ENCODE results near the gene OPA3. TPM values are rescaled to one million over a fixed set of nuclear protein-coding genes. Genes with fewer than 3 reads are reported as not detected.
"Not testable (repeated sequence)": the region's sequence is repeated elsewhere in the genome, so short reads cannot be mapped to it uniquely, and the experiment has no call there.

Gene OPA3
- total RNA-seq (10 to 100 TPM in 1 of 2 experiments, 1 to 10 TPM in 1; 8.8 to 10.6 TPM), polyA plus RNA-seq (10 to 100 TPM in 2 of 3 donors, 1 to 10 TPM in 1; 7.5 to 25.3 (median 13.2) TPM), total RNA-seq (21.7 to 43.7 (median 28.4) reads per million in 6 experiments)

DNA sequence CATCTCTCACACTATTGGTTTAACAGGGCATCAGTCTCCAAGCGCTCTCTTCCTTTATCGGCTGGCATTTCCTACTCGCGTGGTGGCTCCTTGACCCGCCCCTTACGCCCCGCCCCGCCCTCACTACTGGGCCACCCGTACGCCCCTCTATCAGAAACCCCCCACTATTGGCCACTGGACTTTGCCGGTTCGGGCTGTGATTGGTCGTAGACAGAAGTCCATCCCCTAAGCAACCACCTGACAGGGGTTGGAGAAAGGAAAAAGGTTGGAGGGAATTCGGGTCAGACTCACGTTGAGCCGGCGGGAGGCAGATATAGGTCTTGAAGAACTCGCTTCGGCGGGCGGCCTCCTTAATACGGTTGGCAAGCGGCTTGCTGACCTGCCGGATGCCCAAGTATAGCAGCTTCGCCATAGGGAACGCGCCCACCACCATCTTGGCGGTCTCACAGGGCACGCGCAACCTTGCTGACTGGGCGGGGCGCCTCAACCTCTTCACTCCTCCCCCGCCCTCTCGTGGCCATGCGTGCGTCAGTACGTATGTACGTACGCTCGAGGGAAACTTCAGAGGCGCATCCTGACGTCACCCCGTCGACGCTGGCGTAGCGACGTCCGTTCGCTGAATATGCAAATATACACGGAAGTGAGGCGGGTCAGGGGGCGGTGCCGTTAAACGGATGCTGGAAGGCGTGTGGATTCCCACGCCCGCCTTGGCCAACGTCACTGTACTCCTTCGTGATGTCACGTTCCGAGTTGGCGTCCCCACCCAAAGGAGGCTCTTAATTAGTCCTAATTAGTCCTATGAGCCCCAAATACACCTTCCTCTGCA is at the start of gene OPA3:
Gene OPA3, minus strand, starts transcription at position 471 of the 826 bp plus-strand sequence. Its CDS starts 38 bp downstream, at position 433.
- peaks cover 0 to 5% (median 4%) of the 10 kb centered on the region in 3 donors for H3K36me3 Mint-ChIP-seq
- DNase-seq (peak; percentile 92 to 100 (median 99)), ATAC-seq (peak; percentile 89 to 92)
- no peaks in the 10 kb centered on the region for H3K9me3 Mint-ChIP-seq
- peak within 1 kb of the TSS; percentile 82 to 99 (median 88) for H3K4me3 Mint-ChIP-seq
- peaks cover 4 to 11% (median 6%) of the 10 kb centered on the region in 5 donors for H3K27me3 Mint-ChIP-seq
- POLR2A ChIA-PET = interaction anchor here (1.0 to 1.9 kb wide), 7 partner anchors 21 to 185 kb away, joined by 3 to 7 read pairs (median 5); partner anchors contain the start of genes EML2, FOSB and SIX5
- peaks cover 8 to 22% (median 21%) of the 10 kb centered on the region in 4 donors for H3K4me1 Mint-ChIP-seq
- peak within 1 kb of the TSS; percentile 92 to 100 (median 99) for H3K27ac Mint-ChIP-seq

DNA sequence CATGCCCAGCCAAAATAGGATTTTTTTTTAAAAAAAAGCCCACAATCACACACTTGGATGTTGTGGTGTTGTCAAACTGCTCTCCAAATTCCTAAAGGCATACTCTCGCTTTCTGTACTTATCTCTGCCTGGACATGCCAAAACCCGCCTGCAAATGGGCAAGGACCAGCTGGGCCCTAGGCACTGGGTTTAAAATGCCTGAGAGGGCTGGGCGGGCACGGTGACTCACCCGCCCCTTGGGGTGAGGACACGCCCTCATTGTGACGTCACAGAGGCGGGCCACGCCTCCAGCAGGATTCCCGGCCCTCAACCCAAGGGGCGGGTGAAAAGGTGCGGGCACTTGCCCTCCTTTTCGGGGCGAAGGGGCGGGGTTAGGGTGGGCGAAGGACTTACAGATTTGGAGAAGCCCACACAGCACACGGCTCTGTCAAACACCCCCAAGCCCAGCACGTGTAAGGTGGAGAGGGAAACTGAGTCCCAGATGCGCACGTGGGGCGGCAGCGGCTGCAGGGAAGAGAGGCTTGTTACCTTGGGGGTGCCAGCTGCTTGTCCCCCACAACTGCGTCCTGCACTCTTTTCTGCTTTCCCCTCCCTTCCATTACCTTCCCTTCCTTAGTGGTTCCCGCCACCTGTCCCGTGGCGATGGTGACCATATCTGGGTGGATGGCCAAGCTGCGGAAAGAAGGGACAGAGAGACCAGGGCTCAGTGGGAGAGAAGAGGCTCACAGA is 48.0 kb upstream of the OPA3 start:
- Mint-ChIP-seq H3K27me3 (no peaks in the 10 kb centered on the region), H3K9me3 (no peaks in the 10 kb centered on the region), H3K36me3 (peaks cover 0 to 31% (median under 1%) of the 10 kb centered on the region in 3 donors), H3K4me3 (no peak overlapping the region), H3K4me1 (peaks cover 0 to 7% (median 0%) of the 10 kb centered on the region in 4 donors), H3K27ac (peak overlapping the region in 1 of 10 donors; percentile 48)
- no peak for DNase-seq
- ATAC-seq = no peak
- POLR2A ChIA-PET = no interaction called here

DNA sequence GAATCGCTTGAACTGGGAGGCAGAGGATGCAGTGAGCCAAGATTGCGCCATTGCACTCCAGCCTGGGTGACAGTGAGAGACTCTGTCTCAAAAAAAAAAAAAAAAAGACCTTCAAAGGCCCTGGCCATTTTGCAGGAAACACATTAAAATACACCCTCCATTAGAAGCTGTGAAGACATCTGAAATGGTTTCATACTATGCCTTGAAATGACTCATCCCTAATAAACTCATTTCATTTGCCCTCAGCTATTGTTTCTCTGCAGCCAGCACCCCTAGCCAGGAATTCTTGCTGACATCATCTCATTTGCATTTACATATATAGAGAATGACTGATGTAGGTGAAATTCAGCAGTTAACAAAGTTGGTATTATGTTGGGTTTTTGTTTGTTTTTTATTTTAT is 45.9 kb upstream of the OPA3 start:
- DNase-seq (no peak), ATAC-seq (no peak)
- Mint-ChIP-seq H3K27ac (peak overlapping the region in 1 of 10 donors; percentile 60), H3K9me3 (no peaks in the 10 kb centered on the region), H3K4me3 (no peak overlapping the region), H3K36me3 (peaks cover 0 to 45% (median 2%) of the 10 kb centered on the region in 3 donors), H3K27me3 (no peaks in the 10 kb centered on the region), H3K4me1 (peaks cover 0 to 5% (median 0%) of the 10 kb centered on the region in 4 donors)
- POLR2A ChIA-PET = interaction anchor here (0.7 kb wide), 1 partner anchor 137 kb away, joined by 4 read pairs; no protein-coding TSS in a partner anchor

DNA sequence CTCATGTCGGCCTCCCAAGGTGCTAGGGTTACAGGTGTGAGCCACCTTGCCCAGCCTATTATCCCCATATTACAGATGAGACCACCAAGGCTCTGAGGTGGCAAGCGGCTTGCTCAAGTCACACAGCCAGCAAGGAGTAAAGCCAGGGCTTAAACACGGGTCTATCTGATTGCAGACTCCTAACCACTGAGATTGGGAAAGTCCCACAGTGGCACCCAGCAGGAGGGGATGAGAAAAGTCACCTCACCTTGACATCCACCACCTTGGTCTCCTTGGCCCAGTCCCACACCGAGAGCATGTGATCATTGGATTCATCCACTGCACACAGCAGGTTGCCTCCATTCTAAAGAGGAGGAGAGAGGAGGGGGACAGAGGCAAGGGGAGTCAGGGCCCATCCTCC is 45.1 kb upstream of the OPA3 start:
- Mint-ChIP-seq H3K36me3 (peaks cover 0 to 50% (median 2%) of the 10 kb centered on the region in 3 donors), H3K4me3 (no peak overlapping the region), H3K4me1 (peaks cover 0 to 5% (median 0%) of the 10 kb centered on the region in 4 donors), H3K27ac (no peak overlapping the region), H3K27me3 (no peaks in the 10 kb centered on the region), H3K9me3 (no peaks in the 10 kb centered on the region)
- no peak for DNase-seq
- POLR2A ChIA-PET = interaction anchor here (0.7 to 0.8 kb wide), 3 partner anchors 10 to 137 kb away, joined by 4 to 7 read pairs (median 4); no protein-coding TSS in a partner anchor
- no peak for ATAC-seq

DNA sequence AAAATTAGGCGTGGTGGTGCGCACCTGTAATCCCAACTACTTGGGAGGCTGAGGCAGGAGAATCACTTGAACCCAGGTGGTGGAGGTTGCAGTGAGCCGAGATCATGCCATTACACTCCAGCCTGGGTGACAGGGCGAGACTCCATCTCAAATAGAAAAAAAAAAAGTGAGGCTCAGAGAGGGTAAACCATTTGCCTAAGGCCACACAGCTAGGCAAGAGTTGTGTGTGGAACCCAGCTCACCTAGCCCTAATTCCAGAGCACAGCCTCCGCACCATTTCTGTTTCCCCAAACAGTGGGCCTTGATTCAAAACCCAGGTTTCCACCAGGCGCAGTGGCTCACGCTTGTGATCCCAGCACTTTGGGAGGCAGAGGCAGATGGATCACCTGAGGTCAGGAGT is 43.6 kb upstream of the OPA3 start:
- H3K36me3 Mint-ChIP-seq = peaks cover 0 to 63% (median 6%) of the 10 kb centered on the region in 3 donors

DNA sequence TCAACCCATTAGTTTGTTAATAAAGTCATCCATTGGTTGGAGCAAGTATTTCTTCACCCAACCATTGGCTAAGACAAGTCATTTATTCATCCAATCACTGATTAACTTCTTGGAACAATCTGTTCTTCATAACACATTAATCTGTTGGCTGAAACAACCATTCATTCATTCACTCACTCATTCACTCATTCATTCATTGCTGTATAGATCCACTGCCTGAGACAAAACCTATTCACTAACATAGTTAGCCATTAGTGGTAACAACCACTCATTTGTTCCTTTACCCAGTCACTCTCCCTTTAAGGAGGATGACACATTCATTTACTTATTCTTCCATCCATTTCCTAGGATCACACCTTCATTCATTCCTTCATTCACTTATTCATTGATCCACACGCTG is 39.4 kb upstream of the OPA3 start:
- POLR2A ChIA-PET = no interaction called here
- H3K36me3 Mint-ChIP-seq = peaks cover 0 to 86% (median 13%) of the 10 kb centered on the region in 3 donors
- no peaks in the 10 kb centered on the region for H3K9me3 Mint-ChIP-seq
- H3K27ac Mint-ChIP-seq = peak overlapping the region in 1 of 10 donors; percentile 4
- ATAC-seq = no peak
- peaks cover 0 to 8% (median 2%) of the 10 kb centered on the region in 4 donors for H3K4me1 Mint-ChIP-seq
- no peaks in the 10 kb centered on the region for H3K27me3 Mint-ChIP-seq
- DNase-seq = no peak
- H3K4me3 Mint-ChIP-seq = no peak overlapping the region

More for the DNA sequence above, 43.6 kb upstream of the OPA3 start:
- POLR2A ChIA-PET, ATAC-seq, H3K4me1 Mint-ChIP-seq, H3K9me3 Mint-ChIP-seq, H3K27me3 Mint-ChIP-seq, H3K4me3 Mint-ChIP-seq, DNase-seq, H3K27ac Mint-ChIP-seq: not testable (repeated sequence)

DNA sequence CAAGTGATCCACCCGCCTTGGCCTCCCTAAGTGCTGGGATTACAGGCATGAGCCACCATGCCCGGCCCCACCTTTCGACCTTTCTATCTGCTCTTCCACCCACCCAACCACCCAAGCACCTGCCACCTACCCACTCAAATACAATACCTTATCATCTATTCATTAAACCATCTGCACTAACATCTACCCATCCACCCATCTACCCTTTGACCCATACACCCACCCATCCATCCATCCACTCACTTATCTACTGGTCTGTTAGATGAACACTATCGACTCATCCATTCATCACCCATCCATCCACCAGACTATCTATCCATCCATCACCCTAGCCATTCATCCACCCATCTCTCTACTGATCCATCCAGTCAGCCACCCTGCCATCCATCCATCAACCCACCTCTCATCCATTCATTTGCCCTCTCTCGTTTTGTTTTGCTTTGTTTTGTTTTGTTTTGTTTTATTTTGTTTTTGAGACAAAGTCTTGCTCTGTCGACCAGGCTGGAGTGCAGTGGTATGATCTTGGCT is 37.4 kb upstream of the OPA3 start:
- POLR2A ChIA-PET = no interaction called here
- H3K9me3 Mint-ChIP-seq = no peaks in the 10 kb centered on the region
- H3K36me3 Mint-ChIP-seq = peaks cover 0 to 75% (median 11%) of the 10 kb centered on the region in 3 donors
- peaks cover 0 to 8% (median 2%) of the 10 kb centered on the region in 4 donors for H3K4me1 Mint-ChIP-seq
- H3K4me3 Mint-ChIP-seq = no peak overlapping the region
- no peak for ATAC-seq
- H3K27ac Mint-ChIP-seq = peak overlapping the region in 1 of 10 donors; percentile 22
- DNase-seq = no peak
- H3K27me3 Mint-ChIP-seq = no peaks in the 10 kb centered on the region

DNA sequence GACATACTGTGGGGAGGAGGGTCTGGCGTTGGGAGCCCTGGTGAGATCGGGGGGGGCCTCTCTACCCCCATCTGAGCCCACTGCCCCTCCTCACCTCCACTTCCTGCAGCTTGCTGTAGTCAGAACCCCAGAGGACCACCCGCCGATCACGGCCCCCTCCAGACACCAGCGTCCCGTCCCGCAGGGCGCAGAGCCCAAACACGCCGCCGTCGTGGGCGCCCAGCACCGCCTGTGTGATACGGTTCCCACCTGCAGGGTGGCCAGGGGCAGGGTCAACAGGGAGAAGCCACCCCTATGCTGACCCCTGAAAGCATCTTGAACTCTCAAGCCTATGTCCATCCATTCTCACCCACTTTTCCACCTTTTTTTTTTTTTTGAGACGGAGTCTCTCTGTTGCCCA is 36.8 kb upstream of the OPA3 start:
- Mint-ChIP-seq H3K27ac (no peak overlapping the region), H3K27me3 (no peaks in the 10 kb centered on the region), H3K9me3 (no peaks in the 10 kb centered on the region), H3K4me1 (peaks cover 0 to 8% (median 2%) of the 10 kb centered on the region in 4 donors), H3K4me3 (no peak overlapping the region), H3K36me3 (peaks cover 0 to 72% (median 11%) of the 10 kb centered on the region in 3 donors)
- ATAC-seq (no peak), DNase-seq (no peak)
- POLR2A ChIA-PET = interaction anchor here (0.7 kb wide), 1 partner anchor 101 kb away, joined by 6 read pairs; no protein-coding TSS in a partner anchor

DNA sequence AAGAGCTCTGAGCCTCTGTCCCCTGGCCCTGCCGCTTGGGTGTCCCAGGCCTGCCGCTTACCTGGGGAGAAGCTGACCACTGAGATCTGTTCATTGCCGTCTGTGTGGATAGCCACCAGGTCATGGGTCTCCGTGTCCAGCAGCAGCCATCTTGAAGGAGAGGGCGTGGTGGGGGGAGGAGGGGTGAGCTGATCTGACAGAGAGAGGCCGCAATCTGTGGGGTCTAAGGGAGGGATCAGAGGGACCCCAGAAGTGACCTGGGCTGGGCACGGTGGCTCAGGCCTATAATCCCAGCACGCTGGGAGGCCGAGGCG is 32.1 kb upstream of the OPA3 start:
- H3K9me3 Mint-ChIP-seq = no peaks in the 10 kb centered on the region
- no peak overlapping the region for H3K27ac Mint-ChIP-seq
- POLR2A ChIA-PET = interaction anchor here (0.9 to 1.8 kb wide), 2 partner anchors 24 kb away, joined by 6 to 7 read pairs; no protein-coding TSS in a partner anchor
- H3K4me3 Mint-ChIP-seq = no peak overlapping the region
- no peak for DNase-seq
- no peaks in the 10 kb centered on the region for H3K27me3 Mint-ChIP-seq
- H3K36me3 Mint-ChIP-seq = peaks cover 0 to 76% (median 13%) of the 10 kb centered on the region in 3 donors
- peaks cover 0 to 8% (median 2%) of the 10 kb centered on the region in 4 donors for H3K4me1 Mint-ChIP-seq
- no peak for ATAC-seq

DNA sequence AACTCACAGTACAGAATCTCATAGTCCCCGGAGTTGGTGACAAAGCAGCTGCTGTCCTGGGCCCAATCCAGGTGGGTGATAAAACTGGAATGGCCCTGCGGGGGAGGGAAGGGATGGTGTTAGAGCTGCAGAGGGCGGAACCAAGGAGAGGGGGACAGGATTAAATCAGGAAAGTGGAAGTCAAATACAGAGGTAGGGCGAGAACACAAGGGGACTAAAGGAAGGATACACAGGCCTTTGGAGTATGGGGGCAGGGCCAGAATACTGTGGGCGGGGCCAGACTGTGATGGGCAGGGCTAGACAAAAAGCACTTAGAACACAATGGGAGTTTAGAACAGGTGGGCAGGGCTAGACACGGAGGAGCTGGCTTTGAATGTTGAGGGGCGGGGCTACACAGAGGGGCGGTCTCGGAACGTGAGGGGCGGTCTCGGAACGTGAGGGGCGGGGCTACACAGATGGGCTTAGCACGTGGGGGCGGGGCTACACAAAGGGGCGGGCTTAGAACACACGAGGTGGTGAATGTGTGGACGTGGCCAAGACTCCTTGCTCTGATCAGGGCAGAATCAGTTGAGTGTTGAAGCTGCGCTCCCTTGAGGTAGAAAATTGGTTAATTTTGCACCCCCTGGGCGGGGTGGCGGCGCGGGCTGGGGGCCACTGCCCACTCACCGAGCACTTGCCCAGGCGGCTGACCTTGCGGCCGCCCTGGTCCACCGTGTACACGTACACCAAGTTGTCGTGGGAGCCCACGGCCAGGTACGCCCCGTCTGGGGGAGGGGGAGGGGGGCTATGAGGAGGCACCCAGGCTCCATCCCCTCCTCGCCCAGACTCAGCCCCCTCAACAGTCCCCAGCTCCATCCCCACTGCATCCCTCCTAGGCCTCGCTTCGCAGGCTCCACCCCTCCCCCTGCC is 31.4 kb upstream of the OPA3 start:
- H3K27me3 Mint-ChIP-seq = no peaks in the 10 kb centered on the region
- H3K27ac Mint-ChIP-seq = peak overlapping the region in 6 of 10 donors; percentile 12 to 74 (median 44)
- no peak overlapping the region for H3K4me3 Mint-ChIP-seq
- peaks cover 0 to 8% (median 2%) of the 10 kb centered on the region in 4 donors for H3K4me1 Mint-ChIP-seq
- ATAC-seq = peak; percentile 88 to 98
- DNase-seq = peak; percentile 39 to 67 (median 60)
- H3K9me3 Mint-ChIP-seq = no peaks in the 10 kb centered on the region
- peaks cover 0 to 77% (median 13%) of the 10 kb centered on the region in 3 donors for H3K36me3 Mint-ChIP-seq
- POLR2A ChIA-PET = interaction anchor here (0.9 to 1.8 kb wide), 2 partner anchors 23 to 25 kb away, joined by 6 to 7 read pairs; no protein-coding TSS in a partner anchor

DNA sequence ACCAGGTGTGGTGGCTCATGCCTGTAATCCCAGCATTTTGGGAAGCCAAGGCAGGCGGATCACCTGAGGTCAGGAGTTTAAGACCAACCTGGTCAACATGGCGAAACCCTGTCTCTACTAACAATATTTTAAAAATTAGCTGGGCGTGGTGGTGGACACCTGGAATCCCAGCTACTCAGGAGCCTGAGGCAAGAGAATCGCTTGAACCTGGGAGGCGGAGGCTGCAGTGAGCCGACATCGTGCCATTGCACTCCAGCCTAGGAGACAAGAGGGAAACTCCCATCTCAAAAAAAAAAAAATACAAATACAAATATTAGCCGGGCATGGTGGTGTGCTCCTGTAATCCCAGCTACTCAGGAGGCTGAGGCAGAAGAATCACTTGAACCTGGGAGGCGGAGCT is 30.5 kb upstream of the OPA3 start:
- ATAC-seq, H3K27ac Mint-ChIP-seq, H3K4me3 Mint-ChIP-seq, DNase-seq, POLR2A ChIA-PET, H3K4me1 Mint-ChIP-seq, H3K27me3 Mint-ChIP-seq, H3K9me3 Mint-ChIP-seq: not testable (repeated sequence)
- H3K36me3 Mint-ChIP-seq = peaks cover 0 to 77% (median 17%) of the 10 kb centered on the region in 3 donors

All from naive thymus-derived CD8-positive, alpha-beta T cell (primary cell).